AG04449 (cell line): ENCODE results near the gene MAP6D1.

Source experiments
- CTCF ChIA-PET: fragments of 350-600 bp; formaldehyde crosslinking; extraction: SDS; loops from one replicate; lab custom pipeline; 2021; ENCODE audit warnings: antibody characterized with exemption; lab: Yijun Ruan, JAX
- POLR2A ChIA-PET: fragments of 400-600, 350-600 bp; formaldehyde crosslinking; extraction: SDS; loops from one replicate; lab custom pipeline; 2020; ENCODE audit warnings: antibody characterized with exemption, inconsistent platforms; lab: Yijun Ruan, JAX
- DNase-seq: peaks from one replicate; pipeline ENCODE4 v3.0.0-alpha.2; 2010; ENCODE audit warnings: low read depth, low spot score
- H3K4me3 ChIP-seq: 2 replicates; pipeline ENCODE4 v1.5.1; 2011; ENCODE audit warnings: low read depth, mild to moderate bottlenecking, control low read depth, low read length
- CTCF ChIP-seq: IDR thresholded peaks from one replicate; pipeline ENCODE4 v1.5.1; 2011; ENCODE audit warnings: mild to moderate bottlenecking, moderate library complexity, low read length, control low read depth, inconsistent platforms; ENCODE audit not compliant: insufficient read depth; ENCODE audit errors: missing control alignments

Gene MAP6D1

GRCh38 chr3:183819831-183820230 is 5.5 kb downstream of the MAP6D1 start:
- ChIA-PET CTCF (no interaction called here), POLR2A (no interaction called here)
- no peak for DNase-seq
- TF ChIP-seq CTCF = no peak
- H3K4me3 ChIP-seq = no peak overlapping the region

GRCh38 chr3:183818706-183819624 is 6.4 kb downstream of the MAP6D1 start:
- no peak for DNase-seq
- CTCF ChIA-PET = interaction anchor here (1.3 kb wide), 1 partner anchor 66 kb away, joined by 4 read pairs; the partner anchor contains the start of gene PARL
- POLR2A ChIA-PET = no interaction called here
- TF ChIP-seq CTCF = no peak
- H3K4me3 ChIP-seq = no peak overlapping the region

- TF ChIP-seq CTCF = no peak
Measured at GRCh38 chr3:183818041-183818620, 7.2 kb downstream of the MAP6D1 start.

GRCh38 chr3:183817639-183818038 is 7.7 kb downstream of the MAP6D1 start:
- TF ChIP-seq CTCF = no peak
- DNase-seq = no peak
- POLR2A ChIA-PET = interaction anchor here (0.5 kb wide), 1 partner anchor 22 kb away, joined by 3 read pairs; no protein-coding TSS in a partner anchor
- CTCF ChIA-PET = interaction anchor here (1.0 to 2.4 kb wide), 4 partner anchors 8 to 67 kb away, joined by 3 to 6 read pairs (median 4); partner anchors contain the start of genes MAP6D1 and PARL
- H3K4me3 ChIP-seq = no peak overlapping the region

More at GRCh38 chr3:183818041-183818620, 7.2 kb downstream of the MAP6D1 start:
- no peak for DNase-seq
- ChIA-PET POLR2A (interaction anchor here (0.5 kb wide), 1 partner anchor 22 kb away, joined by 3 read pairs; no protein-coding TSS in a partner anchor), CTCF (interaction anchor here (1.0 to 2.4 kb wide), 4 partner anchors 8 to 67 kb away, joined by 3 to 6 read pairs (median 4); partner anchors contain the start of genes MAP6D1 and PARL)
- no peak overlapping the region for H3K4me3 ChIP-seq

GRCh38 chr3:183816681-183817510 is 8.5 kb downstream of the MAP6D1 start:
- no peak for TF ChIP-seq CTCF
- ChIA-PET POLR2A (no interaction called here), CTCF (interaction anchor here (1.0 to 2.4 kb wide), 4 partner anchors 8 to 67 kb away, joined by 3 to 6 read pairs (median 4); partner anchors contain the start of genes MAP6D1 and PARL)
- H3K4me3 ChIP-seq = no peak overlapping the region
- no peak for DNase-seq
